IMR-90 (cell line): ENCODE measurements around the gene HOMER3. TPM values are rescaled to one million over a fixed set of nuclear protein-coding genes. Genes with fewer than 3 reads are reported as not detected.
A peak's percentile ranks its signal among the peaks of the same experiment; 100 is the strongest.

Source experiments
- ATAC-seq: fragments of 200-7000 bp; cut with Tn5 transposase; 2 replicates; pipeline ENCODE4 v1.9.1; 2020; ENCODE audit warnings: low read depth, mild to moderate bottlenecking, moderate library complexity
- BruUV-seq: library from RNA; stranded (reverse); fragments of 400-500 nt; replicated peaks from 2 replicates; lab custom pipeline; 2021; lab: Mats Ljungman, UMichigan
- CTCF ChIA-PET: fragments of 300-600 bp; formaldehyde crosslinking; extraction: SDS; loops from one replicate; lab custom pipeline; 2021; ENCODE audit warnings: antibody characterized with exemption; lab: Yijun Ruan, JAX
- POLR2A ChIA-PET: fragments of 300-600 bp; sonication (Branson Sonifier 250); formaldehyde crosslinking; loops from one replicate; lab custom pipeline; 2022; ENCODE audit warnings: antibody characterized with exemption; ENCODE audit not compliant: unreplicated experiment; lab: Charles Lee
- DNase-seq: peaks from one replicate; pipeline ENCODE4 v3.0.0; 2013
- H2AFZ ChIP-seq: replicated peaks from 2 replicates; pipeline ENCODE3; 2013; ENCODE audit warnings: low read length, mild to moderate bottlenecking; ENCODE audit not compliant: poor library complexity
- H2AK5ac ChIP-seq: 2 replicates; pipeline ENCODE4 v1.6.1; 2013; ENCODE audit warnings: low read depth, low read length, inconsistent platforms
- H2AK9ac ChIP-seq: replicated peaks from 2 replicates; pipeline ENCODE3; 2013; ENCODE audit warnings: mild to moderate bottlenecking, low read depth, low read length, moderate library complexity; ENCODE audit not compliant: poor library complexity
- H2BK120ac ChIP-seq: 2 replicates; pipeline ENCODE4 v1.6.1; 2013; ENCODE audit warnings: low read depth, low read length, inconsistent platforms
- H2BK15ac ChIP-seq: 3 replicates; pipeline ENCODE4 v1.6.1; 2013; ENCODE audit warnings: low read depth, low read length, inconsistent platforms
- H2BK20ac ChIP-seq: 2 replicates; pipeline ENCODE4 v1.6.1; 2013; ENCODE audit warnings: low read depth, mild to moderate bottlenecking, inconsistent platforms, low read length, moderate library complexity
- H2BK5ac ChIP-seq: 2 replicates; pipeline ENCODE4 v1.6.1; 2013; ENCODE audit warnings: mild to moderate bottlenecking, low read depth, low read length, inconsistent platforms; ENCODE audit not compliant: poor library complexity, severe bottlenecking
- H3K14ac ChIP-seq: replicated peaks from 2 replicates; pipeline ENCODE4 v1.6.1; 2013; ENCODE audit warnings: low read depth, low read length, inconsistent platforms
- H3K18ac ChIP-seq: 2 replicates; pipeline ENCODE4 v1.6.1; 2013; ENCODE audit warnings: low read depth, low read length, control low read depth
- H3K23ac ChIP-seq: 2 replicates; pipeline ENCODE4 v1.6.1; 2013; ENCODE audit warnings: low read depth, low read length, inconsistent platforms
- H3K27ac ChIP-seq: 2 replicates; pipeline ENCODE4 v1.5.1; 2013; ENCODE audit warnings: mild to moderate bottlenecking, control low read depth, low read length; ENCODE audit not compliant: insufficient read depth
- H3K27me3 ChIP-seq: 2 replicates; pipeline ENCODE4 v1.6.1; 2013; ENCODE audit warnings: low read length; ENCODE audit not compliant: control insufficient read depth, insufficient read depth
- H3K36me3 ChIP-seq: 2 replicates; pipeline ENCODE4 v1.6.1; 2013; ENCODE audit warnings: low read length, mixed read lengths; ENCODE audit not compliant: control insufficient read depth, insufficient read depth
- H3K4ac ChIP-seq: 2 replicates; pipeline ENCODE4 v1.6.1; 2013; ENCODE audit warnings: low read depth, low read length, inconsistent platforms
- H3K4me1 ChIP-seq: 2 replicates; pipeline ENCODE4 v1.6.1; 2013; ENCODE audit warnings: low read length, mixed read lengths; ENCODE audit not compliant: control insufficient read depth, insufficient read depth
- H3K4me2 ChIP-seq: 2 replicates; pipeline ENCODE4 v1.6.1; 2013; ENCODE audit warnings: low read depth, mild to moderate bottlenecking, control low read depth, low read length, moderate library complexity
- H3K4me3 ChIP-seq: 2 replicates; pipeline ENCODE4 v1.5.1; 2013; ENCODE audit warnings: low read depth, mild to moderate bottlenecking, control low read depth, low read length, moderate library complexity; ENCODE audit not compliant: insufficient read depth
- H3K56ac ChIP-seq: 2 replicates; pipeline ENCODE4 v1.6.1; 2013; ENCODE audit warnings: low read length, inconsistent platforms; ENCODE audit not compliant: insufficient read depth; ENCODE audit errors: extremely low read depth
- H3K79me1 ChIP-seq, 2 experiments: 2 replicates each; pipeline ENCODE4 v1.6.1; 2013; ENCODE audit warnings: low read length in 2 of 2, inconsistent platforms in 1 of 2, low read depth in 1 of 2
- H3K9ac ChIP-seq: 2 replicates; pipeline ENCODE4 v1.6.1; 2013; ENCODE audit warnings: low read depth, low read length, control low read depth
- H3K9me1 ChIP-seq: 2 replicates; pipeline ENCODE4 v1.6.1; 2013; ENCODE audit warnings: low read length, inconsistent platforms; ENCODE audit not compliant: insufficient read depth
- H3K9me3 ChIP-seq: 2 replicates; pipeline ENCODE4 v1.6.1; 2013; ENCODE audit warnings: low read length; ENCODE audit not compliant: control insufficient read depth, insufficient read depth
- H4K20me1 ChIP-seq: 2 replicates; pipeline ENCODE4 v1.6.1; 2013; ENCODE audit warnings: low read length, inconsistent platforms; ENCODE audit not compliant: insufficient read depth
- H4K5ac ChIP-seq: 2 replicates; pipeline ENCODE4 v1.6.1; 2013; ENCODE audit warnings: mild to moderate bottlenecking, low read depth, low read length, control low read depth
- H4K8ac ChIP-seq, 2 experiments: 2 replicates each; pipeline ENCODE4 v1.6.1; 2013; ENCODE audit warnings: low read depth in 2 of 2, low read length in 2 of 2, control low read depth in 1 of 2, inconsistent platforms in 1 of 2
- H4K91ac ChIP-seq: 2 replicates; pipeline ENCODE4 v1.6.1; 2013; ENCODE audit warnings: low read depth, low read length, inconsistent platforms; ENCODE audit not compliant: insufficient read depth
- RAD21 ChIP-seq: IDR thresholded peaks from 2 replicates; pipeline ENCODE4 v1.6.1; 2012; ENCODE audit warnings: low read length, improper control_type of control experiment
- USF2 ChIP-seq: fragments of 150-350 bp; IDR thresholded peaks from 2 replicates; pipeline ENCODE4 v1.6.1; 2017; ENCODE audit warnings: mild to moderate bottlenecking, antibody characterized with exemption, low read length, low read depth
- WGBS, 2 experiments: methylation state at CpG; one replicate each; pipeline versions ENCODE4 v1.1.5 to v1.1.7; 2013; ENCODE audit warnings: missing lambda C conversion rate in 2 of 2; ENCODE audit not compliant: insufficient read length in 1 of 2; ENCODE audit errors: extremely low coverage in 2 of 2; 5-methylcytosine and 5-hydroxymethylcytosine counted together
- dilution Hi-C: fragments of 300-500 bp; cut with HindIII; formaldehyde crosslinking; loops from one replicate; pipeline ENCODE4 v1.14.3; 2018; ENCODE audit warnings: low sequenced_read_pairs; ENCODE audit not compliant: unreplicated experiment
- in situ Hi-C: fragments of 300-500 bp; cut with MboI; formaldehyde crosslinking; loops from 3 replicates; pipeline ENCODE4 v1.14.3; 2019; ENCODE audit warnings: low sequenced_read_pairs, inconsistent platforms, mixed read lengths
- intact Hi-C: fragments of 100-400 bp; cut with micrococcal nuclease; formaldehyde crosslinking; loops from 2 replicates; pipeline ENCODE4 v1.10.0; 2022
- polyA plus RNA-seq, 3 experiments: library from polyadenylated mRNA; depleted of rRNA; stranded (reverse); fragments of >200 nt; gene quantifications; 2 replicates each; pipeline ENCODE4 v1.2.3, GENCODE V29; 2012; ENCODE audit warnings: low replicate concordance in 1 of 3
- total RNA-seq: library from RNA; depleted of rRNA; stranded (reverse); fragments of >200 nt; gene quantifications from 2 replicates; pipeline ENCODE4 v1.2.3, GENCODE V29; 2012
- TF ChIP-seq, protein P1 (sequence below): conservative IDR thresholded peaks from 2 replicates; pipeline ENCODE4 v1.5.1; 2012; ENCODE audit warnings: mild to moderate bottlenecking, low read depth, low read length, improper control_type of control experiment

HOMER3 gene
- total and polyA plus RNA-seq, 2 of the 4 experiments (the other 2 are of a cell fraction) = 53.4 to 77.0 TPM

GRCh38 chr19:18915639-18916038 lies 25.4 kb downstream of the HOMER3 start:
- peak; percentile 45 for TF ChIP-seq RAD21
- no peak for TF ChIP-seq USF2
- TF ChIP-seq, protein P1, sequence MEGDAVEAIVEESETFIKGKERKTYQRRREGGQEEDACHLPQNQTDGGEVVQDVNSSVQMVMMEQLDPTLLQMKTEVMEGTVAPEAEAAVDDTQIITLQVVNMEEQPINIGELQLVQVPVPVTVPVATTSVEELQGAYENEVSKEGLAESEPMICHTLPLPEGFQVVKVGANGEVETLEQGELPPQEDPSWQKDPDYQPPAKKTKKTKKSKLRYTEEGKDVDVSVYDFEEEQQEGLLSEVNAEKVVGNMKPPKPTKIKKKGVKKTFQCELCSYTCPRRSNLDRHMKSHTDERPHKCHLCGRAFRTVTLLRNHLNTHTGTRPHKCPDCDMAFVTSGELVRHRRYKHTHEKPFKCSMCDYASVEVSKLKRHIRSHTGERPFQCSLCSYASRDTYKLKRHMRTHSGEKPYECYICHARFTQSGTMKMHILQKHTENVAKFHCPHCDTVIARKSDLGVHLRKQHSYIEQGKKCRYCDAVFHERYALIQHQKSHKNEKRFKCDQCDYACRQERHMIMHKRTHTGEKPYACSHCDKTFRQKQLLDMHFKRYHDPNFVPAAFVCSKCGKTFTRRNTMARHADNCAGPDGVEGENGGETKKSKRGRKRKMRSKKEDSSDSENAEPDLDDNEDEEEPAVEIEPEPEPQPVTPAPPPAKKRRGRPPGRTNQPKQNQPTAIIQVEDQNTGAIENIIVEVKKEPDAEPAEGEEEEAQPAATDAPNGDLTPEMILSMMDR = peak; percentile 42
- Histone ChIP-seq H4K8ac (no peak overlapping the region), H3K56ac (no peak overlapping the region), H3K4ac (no peak overlapping the region), H3K9me3 (no peaks in the 10 kb centered on the region), H4K91ac (no peak overlapping the region), H3K4me2 (no peak overlapping the region), H3K18ac (no peak overlapping the region), H3K79me1 (peaks cover 35 to 66% of the 10 kb centered on the region in 2 experiments), H3K27me3 (no peaks in the 10 kb centered on the region), H3K9ac (no peak overlapping the region), H2BK120ac (no peak overlapping the region), H3K4me1 (peaks cover 5% of the 10 kb centered on the region), H2AK9ac (peak overlapping the region; percentile 84), H3K14ac (no peak overlapping the region), H4K20me1 (peaks cover 52% of the 10 kb centered on the region), H2BK5ac (no peak overlapping the region), H4K5ac (no peak overlapping the region), H3K9me1 (peaks cover 6% of the 10 kb centered on the region), H2AK5ac (no peak overlapping the region), H2AFZ (no peak overlapping the region), H3K23ac (no peak overlapping the region), H2BK15ac (no peak overlapping the region), H3K27ac (no peak overlapping the region), H3K36me3 (peaks cover 31% of the 10 kb centered on the region), H3K4me3 (no peak overlapping the region), H2BK20ac (no peak overlapping the region)
- WGBS, 2 experiments = 56% methylated on average over 4 of the region's 5 CpGs; no CpG with 5 or more reads in 1 of the 2 experiments
- BruUV-seq = no TSS peak
- DNase-seq (peak; percentile 30), ATAC-seq (no peak)
- ChIA-PET POLR2A (interaction anchor here (0.7 kb wide), 1 partner anchor 534 kb away, joined by 3 read pairs; no protein-coding TSS in a partner anchor), CTCF (no interaction called here)
- in situ Hi-C loops = no loop called here
- dilution Hi-C loops = no loop called here
- intact Hi-C loops = loop anchor here (5.0 kb wide), 1 partner anchor 328 kb away; the partner anchor contains the start of gene REX1BD
